Measurements from ENCODE around the gene LRP3.

- no peak for TF ChIP-seq CREB1 (IDR thresholded peaks at IDR 0.05; ENCODE audit: low read depth)
- no peak for TF ChIP-seq RAD21 (IDR thresholded peaks at IDR 0.05; ENCODE audit: low read depth)
- TF ChIP-seq, protein P1, sequence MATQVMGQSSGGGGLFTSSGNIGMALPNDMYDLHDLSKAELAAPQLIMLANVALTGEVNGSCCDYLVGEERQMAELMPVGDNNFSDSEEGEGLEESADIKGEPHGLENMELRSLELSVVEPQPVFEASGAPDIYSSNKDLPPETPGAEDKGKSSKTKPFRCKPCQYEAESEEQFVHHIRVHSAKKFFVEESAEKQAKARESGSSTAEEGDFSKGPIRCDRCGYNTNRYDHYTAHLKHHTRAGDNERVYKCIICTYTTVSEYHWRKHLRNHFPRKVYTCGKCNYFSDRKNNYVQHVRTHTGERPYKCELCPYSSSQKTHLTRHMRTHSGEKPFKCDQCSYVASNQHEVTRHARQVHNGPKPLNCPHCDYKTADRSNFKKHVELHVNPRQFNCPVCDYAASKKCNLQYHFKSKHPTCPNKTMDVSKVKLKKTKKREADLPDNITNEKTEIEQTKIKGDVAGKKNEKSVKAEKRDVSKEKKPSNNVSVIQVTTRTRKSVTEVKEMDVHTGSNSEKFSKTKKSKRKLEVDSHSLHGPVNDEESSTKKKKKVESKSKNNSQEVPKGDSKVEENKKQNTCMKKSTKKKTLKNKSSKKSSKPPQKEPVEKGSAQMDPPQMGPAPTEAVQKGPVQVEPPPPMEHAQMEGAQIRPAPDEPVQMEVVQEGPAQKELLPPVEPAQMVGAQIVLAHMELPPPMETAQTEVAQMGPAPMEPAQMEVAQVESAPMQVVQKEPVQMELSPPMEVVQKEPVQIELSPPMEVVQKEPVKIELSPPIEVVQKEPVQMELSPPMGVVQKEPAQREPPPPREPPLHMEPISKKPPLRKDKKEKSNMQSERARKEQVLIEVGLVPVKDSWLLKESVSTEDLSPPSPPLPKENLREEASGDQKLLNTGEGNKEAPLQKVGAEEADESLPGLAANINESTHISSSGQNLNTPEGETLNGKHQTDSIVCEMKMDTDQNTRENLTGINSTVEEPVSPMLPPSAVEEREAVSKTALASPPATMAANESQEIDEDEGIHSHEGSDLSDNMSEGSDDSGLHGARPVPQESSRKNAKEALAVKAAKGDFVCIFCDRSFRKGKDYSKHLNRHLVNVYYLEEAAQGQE (IDR thresholded peaks at IDR 0.05; ENCODE audit: low read depth): no peak
- TF ChIP-seq EP300 (IDR thresholded peaks at IDR 0.05; ENCODE audit: borderline replicate concordance): no peak
- no peak for TF ChIP-seq YY1 (IDR thresholded peaks at IDR 0.05; ENCODE audit: low read depth)
- TF ChIP-seq, protein P2, sequence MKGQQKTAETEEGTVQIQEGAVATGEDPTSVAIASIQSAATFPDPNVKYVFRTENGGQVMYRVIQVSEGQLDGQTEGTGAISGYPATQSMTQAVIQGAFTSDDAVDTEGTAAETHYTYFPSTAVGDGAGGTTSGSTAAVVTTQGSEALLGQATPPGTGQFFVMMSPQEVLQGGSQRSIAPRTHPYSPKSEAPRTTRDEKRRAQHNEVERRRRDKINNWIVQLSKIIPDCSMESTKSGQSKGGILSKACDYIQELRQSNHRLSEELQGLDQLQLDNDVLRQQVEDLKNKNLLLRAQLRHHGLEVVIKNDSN (IDR thresholded peaks at IDR 0.05): no peak
- no peak for TF ChIP-seq CEBPB (IDR thresholded peaks at IDR 0.05)
- TF ChIP-seq TAF1 (IDR thresholded peaks at IDR 0.05; ENCODE audit: low read depth): no peak
- no peak for TF ChIP-seq TEAD4 (IDR thresholded peaks at IDR 0.05)
- no peak for TF ChIP-seq ZBTB7A (IDR thresholded peaks at IDR 0.05; ENCODE audit: low read depth)
Observed at GRCh38 chr19:33146209-33146608, 47.9 kb upstream of the LRP3 start.

Data from Ishikawa (cell line).